ENCODE data around the gene TMEM69.
A peak's percentile ranks its signal among the peaks of the same experiment; 100 is the strongest.
"Not testable (repeated sequence)": the region's sequence is repeated elsewhere in the genome, so short reads cannot be mapped to it uniquely, and the experiment has no call there.

TMEM69 gene

GRCh38 chr1:45677751-45678245, 10.2 kb upstream of the TMEM69 start:
- DNase-seq (ENCODE audit: low read depth in 4 of 4, low spot score in 1 of 4), result no peak

GRCh38 chr1:45678489-45678888, 9.5 kb upstream of the TMEM69 start:
- no peak for DNase-seq (ENCODE audit: low read depth in 4 of 4, low spot score in 1 of 4)

GRCh38 chr1:45679123-45679522, 8.9 kb upstream of the TMEM69 start:
- DNase-seq (ENCODE audit: low read depth in 4 of 4, low spot score in 1 of 4), result no peak

- no peak for DNase-seq (ENCODE audit: low read depth in 4 of 4, low spot score in 1 of 4)
Measured at GRCh38 chr1:45682942-45683341, 5.0 kb upstream of the TMEM69 start.

GRCh38 chr1:45684402-45684801, 3.6 kb upstream of the TMEM69 start:
- DNase-seq (ENCODE audit: low read depth in 4 of 4, low spot score in 1 of 4), result no peak

GRCh38 chr1:45685308-45686014, 2.5 kb upstream of the TMEM69 start:
- DNase-seq (ENCODE audit: low read depth in 4 of 4, low spot score in 1 of 4), result no peak

- peak; percentile 26 to 39 (median 33) for DNase-seq (ENCODE audit: low read depth in 4 of 4, low spot score in 1 of 4)
Measured at GRCh38 chr1:45686015-45686287, 2.0 kb upstream of the TMEM69 start.

- peak; percentile 94 to 96 (median 96) for DNase-seq (ENCODE audit: low read depth in 4 of 4, low spot score in 1 of 4)
Measured at GRCh38 chr1:45686288-45687013, 1.5 kb upstream of the TMEM69 start, which contains the start of gene GPBP1L1. Gene GPBP1L1 (minus strand): TSS chr1:45686533. CDS start chr1:45659087, 27,446 bp downstream.

- DNase-seq (ENCODE audit: low read depth in 4 of 4, low spot score in 1 of 4), result peak; percentile 79 to 94 (median 87)
Measured at GRCh38 chr1:45687014-45687753, 797 bp upstream of the TMEM69 start.

GRCh38 chr1:45693811-45694210, 5.8 kb downstream of the TMEM69 start:
- DNase-seq (ENCODE audit: low read depth in 4 of 4, low spot score in 1 of 4), result not testable (repeated sequence)

- DNase-seq (ENCODE audit: low read depth in 4 of 4, low spot score in 1 of 4), result no peak
Measured at GRCh38 chr1:45694823-45695222, 6.8 kb downstream of the TMEM69 start.

GRCh38 chr1:45704637-45705036, 16.7 kb downstream of the TMEM69 start:
- DNase-seq (ENCODE audit: low read depth in 4 of 4, low spot score in 1 of 4), result no peak

GRCh38 chr1:45713711-45714110, 25.7 kb downstream of the TMEM69 start:
- no peak for DNase-seq (ENCODE audit: low read depth in 4 of 4, low spot score in 1 of 4)

GRCh38 chr1:45716700-45717099, 28.7 kb downstream of the TMEM69 start:
- no peak for DNase-seq (ENCODE audit: low read depth in 4 of 4, low spot score in 1 of 4)

GRCh38 chr1:45717386-45717785, 29.4 kb downstream of the TMEM69 start:
- DNase-seq (ENCODE audit: low read depth in 4 of 4, low spot score in 1 of 4), result not testable (repeated sequence)

GRCh38 chr1:45718289-45718688, 30.3 kb downstream of the TMEM69 start:
- DNase-seq (ENCODE audit: low read depth in 4 of 4, low spot score in 1 of 4), result no peak

- DNase-seq (ENCODE audit: low read depth in 4 of 4, low spot score in 1 of 4), result no peak
Measured at GRCh38 chr1:45721207-45721606, 33.2 kb downstream of the TMEM69 start.

GRCh38 chr1:45722809-45723208, 34.8 kb downstream of the TMEM69 start:
- no peak for DNase-seq (ENCODE audit: low read depth in 4 of 4, low spot score in 1 of 4)

- no peak for DNase-seq (ENCODE audit: low read depth in 4 of 4, low spot score in 1 of 4)
Measured at GRCh38 chr1:45723248-45723930, 35.4 kb downstream of the TMEM69 start.

- DNase-seq (ENCODE audit: low read depth in 4 of 4, low spot score in 1 of 4), result not testable (repeated sequence)
Measured at GRCh38 chr1:45726007-45726406, 38.0 kb downstream of the TMEM69 start.

- DNase-seq (ENCODE audit: low read depth in 4 of 4, low spot score in 1 of 4), result no peak
Measured at GRCh38 chr1:45730075-45730779, 42.2 kb downstream of the TMEM69 start.

All from stimulated activated CD4-positive, alpha-beta T cell treated with anti-CD3 and anti-CD28 coated beads, Interleukin-1b, Interleukin-23, amount 100 ng/mL, for 24 hours (primary cell).